GM06990 (cell line): Measurements from ENCODE around the gene SSBP4.

ENCODE experiments used
- DNase-seq: peaks from one replicate; pipeline ENCODE4 v3.0.0-alpha.2; 2011; ENCODE audit not compliant: insufficient read length; ENCODE audit errors: extremely low read depth
- H3K27me3 ChIP-seq: replicated peaks from 2 replicates; pipeline ENCODE4 v1.6.0; 2011; ENCODE audit warnings: low read length; ENCODE audit not compliant: control insufficient read depth, insufficient read depth
- H3K36me3 ChIP-seq: 2 replicates; pipeline ENCODE4 v1.5.1; 2011; ENCODE audit warnings: low read length; ENCODE audit not compliant: control insufficient read depth, insufficient read depth
- H3K4me3 ChIP-seq: replicated peaks from 2 replicates; pipeline ENCODE4 v1.5.1; 2011; ENCODE audit warnings: low read depth, mild to moderate bottlenecking, control low read depth, low read length
- TF ChIP-seq, protein P1 (sequence below): IDR thresholded peaks from 2 replicates; pipeline ENCODE4 v1.5.1; 2011; ENCODE audit warnings: low read length, control low read depth, mild to moderate bottlenecking, inconsistent platforms; ENCODE audit not compliant: insufficient read depth, poor library complexity, severe bottlenecking

SSBP4 gene

GRCh38 chr19:18475004-18475453 lies 55.8 kb downstream of the SSBP4 start:
- H3K27me3 ChIP-seq: no peaks in the 10 kb centered on the region
- DNase-seq: no peak
- peaks cover 9% of the 10 kb centered on the region for H3K36me3 ChIP-seq
- no peak overlapping the region for H3K4me3 ChIP-seq
- TF ChIP-seq, protein P1, sequence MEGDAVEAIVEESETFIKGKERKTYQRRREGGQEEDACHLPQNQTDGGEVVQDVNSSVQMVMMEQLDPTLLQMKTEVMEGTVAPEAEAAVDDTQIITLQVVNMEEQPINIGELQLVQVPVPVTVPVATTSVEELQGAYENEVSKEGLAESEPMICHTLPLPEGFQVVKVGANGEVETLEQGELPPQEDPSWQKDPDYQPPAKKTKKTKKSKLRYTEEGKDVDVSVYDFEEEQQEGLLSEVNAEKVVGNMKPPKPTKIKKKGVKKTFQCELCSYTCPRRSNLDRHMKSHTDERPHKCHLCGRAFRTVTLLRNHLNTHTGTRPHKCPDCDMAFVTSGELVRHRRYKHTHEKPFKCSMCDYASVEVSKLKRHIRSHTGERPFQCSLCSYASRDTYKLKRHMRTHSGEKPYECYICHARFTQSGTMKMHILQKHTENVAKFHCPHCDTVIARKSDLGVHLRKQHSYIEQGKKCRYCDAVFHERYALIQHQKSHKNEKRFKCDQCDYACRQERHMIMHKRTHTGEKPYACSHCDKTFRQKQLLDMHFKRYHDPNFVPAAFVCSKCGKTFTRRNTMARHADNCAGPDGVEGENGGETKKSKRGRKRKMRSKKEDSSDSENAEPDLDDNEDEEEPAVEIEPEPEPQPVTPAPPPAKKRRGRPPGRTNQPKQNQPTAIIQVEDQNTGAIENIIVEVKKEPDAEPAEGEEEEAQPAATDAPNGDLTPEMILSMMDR: no peak

- Histone ChIP-seq H3K27me3 (no peaks in the 10 kb centered on the region), H3K4me3 (no peak overlapping the region), H3K36me3 (peaks cover 5% of the 10 kb centered on the region; the same call in 1 of the 2 replicates)
- TF ChIP-seq, protein P1: no peak
- DNase-seq: no peak
Measured at GRCh38 chr19:18475762-18476331, 56.6 kb downstream of the SSBP4 start.

- TF ChIP-seq, protein P1: no peak
- no peak for DNase-seq
- no peak overlapping the region for H3K4me3 ChIP-seq
- peaks cover 5% of the 10 kb centered on the region; the same call in 1 of the 2 replicates for H3K36me3 ChIP-seq
- H3K27me3 ChIP-seq: no peaks in the 10 kb centered on the region
Measured at GRCh38 chr19:18476507-18477041, 57.4 kb downstream of the SSBP4 start.

DNA sequence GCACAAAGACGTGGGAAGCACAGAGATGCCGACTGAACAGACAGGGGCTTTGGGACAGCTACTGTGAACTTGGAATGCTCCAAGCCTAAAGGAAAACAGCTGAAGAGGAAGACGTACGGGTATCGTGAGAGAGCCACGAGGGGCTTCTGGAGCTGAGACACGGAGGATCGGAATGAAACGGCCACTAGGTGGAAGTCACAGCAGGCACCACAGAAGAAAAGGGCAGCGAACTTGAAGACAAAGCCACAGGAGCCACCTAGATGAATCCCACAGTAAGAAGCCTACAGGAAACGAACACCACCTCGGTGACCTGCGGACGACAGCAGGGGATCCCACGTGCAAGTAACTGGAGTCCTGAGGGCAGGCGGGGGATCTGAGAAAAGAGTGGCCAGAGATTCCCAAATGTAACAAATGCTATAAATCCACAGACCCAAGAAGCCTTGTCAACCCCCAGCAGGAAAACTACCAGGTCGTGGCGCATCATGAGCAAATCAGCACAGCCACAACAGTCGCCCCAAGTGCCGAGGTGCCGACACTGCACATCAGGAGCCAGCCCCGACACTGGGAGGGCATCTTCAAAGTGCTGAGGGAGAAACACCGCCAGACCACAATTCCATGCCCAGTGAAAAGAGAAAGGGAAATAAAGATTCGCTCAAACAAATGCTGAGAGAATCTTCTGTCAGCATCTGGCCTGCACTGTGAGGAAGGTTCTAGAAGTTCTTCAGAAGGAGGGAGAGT lies 58.0 kb downstream of the SSBP4 start:
- H3K27me3 ChIP-seq: no peaks in the 10 kb centered on the region
- TF ChIP-seq, protein P1: no peak
- no peak for DNase-seq
- no peak overlapping the region for H3K4me3 ChIP-seq
- peaks cover 5% of the 10 kb centered on the region; the same call in 1 of the 2 replicates for H3K36me3 ChIP-seq

- no peak overlapping the region for H3K4me3 ChIP-seq
- TF ChIP-seq, protein P1: no peak
- H3K36me3 ChIP-seq: peaks cover 3% of the 10 kb centered on the region; the same call in 1 of the 2 replicates
- DNase-seq: no peak
- H3K27me3 ChIP-seq: no peaks in the 10 kb centered on the region
Measured at GRCh38 chr19:18477974-18478373, 58.8 kb downstream of the SSBP4 start.
